ENCODE data around the gene OIT3. TPM values are rescaled to one million over a fixed set of nuclear protein-coding genes. Genes with fewer than 3 reads are reported as not detected.
"Not testable (repeated sequence)": the region's sequence is repeated elsewhere in the genome, so short reads cannot be mapped to it uniquely, and the experiment has no call there.

OIT3 gene
- total RNA-seq, 1 experiment from 2014 or later: not detected

GRCh38 chr10:72888151-72888638 lies 5.3 kb upstream of the OIT3 start:
- H3K27me3 ChIP-seq: no peaks in the 10 kb centered on the region
- H3K4me3 ChIP-seq: no peak overlapping the region
- peaks cover 12% of the 10 kb centered on the region for H3K36me3 ChIP-seq
- no peaks in the 10 kb centered on the region for H3K9me3 ChIP-seq
- DNase-seq: no peak

DNA sequence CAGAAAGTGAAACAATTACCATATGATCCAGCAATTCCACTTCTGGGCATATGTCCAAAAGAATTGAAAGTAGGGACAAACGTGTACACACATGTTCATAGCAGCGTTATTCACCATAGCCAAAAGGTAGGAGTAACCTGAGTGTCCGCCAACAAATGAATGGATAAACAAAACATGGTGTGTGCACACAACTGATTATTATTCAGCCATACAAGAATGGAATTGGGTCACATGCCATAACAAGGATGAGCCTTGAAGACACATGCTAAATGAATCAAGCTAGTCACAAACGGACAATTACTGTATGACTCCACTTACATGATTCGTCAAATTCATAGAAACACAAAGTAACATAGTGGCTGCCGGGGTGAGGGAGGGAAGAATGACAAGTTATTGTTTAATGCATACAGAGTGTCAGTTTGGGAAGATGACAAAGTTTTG lies 4.1 kb upstream of the OIT3 start:
- Histone ChIP-seq H3K4me3 (no peak overlapping the region), H3K27me3 (no peaks in the 10 kb centered on the region), H3K9me3 (no peaks in the 10 kb centered on the region), H3K36me3 (peaks cover 12% of the 10 kb centered on the region)
- no peak for DNase-seq

GRCh38 chr10:72890086-72890485 lies 3.5 kb upstream of the OIT3 start:
- Histone ChIP-seq H3K36me3 (peaks cover 12% of the 10 kb centered on the region), H3K27me3 (no peaks in the 10 kb centered on the region), H3K4me3 (no peak overlapping the region), H3K9me3 (no peaks in the 10 kb centered on the region)
- DNase-seq: no peak

- no peaks in the 10 kb centered on the region for H3K36me3 ChIP-seq
- no peaks in the 10 kb centered on the region for H3K9me3 ChIP-seq
- H3K27me3 ChIP-seq: no peaks in the 10 kb centered on the region
- H3K4me3 ChIP-seq: no peak overlapping the region
- DNase-seq: no peak
Observed at GRCh38 chr10:72895236-72895850, 1.8 kb downstream of the OIT3 start.

- Histone ChIP-seq H3K36me3 (no peaks in the 10 kb centered on the region), H3K4me3 (no peak overlapping the region), H3K27me3 (no peaks in the 10 kb centered on the region), H3K9me3 (no peaks in the 10 kb centered on the region)
- no peak for DNase-seq
Observed at GRCh38 chr10:72898616-72899015, 5.1 kb downstream of the OIT3 start.

DNA sequence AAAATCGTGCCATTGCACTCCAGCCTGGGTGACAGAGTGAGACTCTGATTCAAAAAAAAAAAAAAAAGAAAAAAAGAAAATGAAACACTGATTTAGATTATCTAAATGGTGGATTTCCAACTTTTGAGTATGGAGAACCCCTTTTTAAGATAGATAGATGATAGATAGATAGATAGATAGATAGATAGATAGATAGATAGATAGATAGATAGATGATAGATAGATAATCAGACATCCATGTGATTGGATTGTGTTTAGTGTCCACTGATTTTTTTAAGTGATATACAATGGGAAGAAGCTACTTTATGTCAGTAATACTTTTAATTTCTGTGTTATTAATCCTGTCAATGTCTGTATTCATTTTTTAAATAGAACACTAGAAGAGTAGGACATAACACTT lies 6.0 kb downstream of the OIT3 start:
- Histone ChIP-seq H3K27me3 (no peaks in the 10 kb centered on the region), H3K9me3 (no peaks in the 10 kb centered on the region), H3K4me3 (no peak overlapping the region), H3K36me3 (no peaks in the 10 kb centered on the region)
- no peak for DNase-seq

- DNase-seq, H3K27me3 ChIP-seq, H3K36me3 ChIP-seq, H3K4me3 ChIP-seq, H3K9me3 ChIP-seq: not testable (repeated sequence)
Observed at GRCh38 chr10:72903941-72904446, 10.5 kb downstream of the OIT3 start.

- DNase-seq: no peak
Observed at GRCh38 chr10:72904806-72905205, 11.3 kb downstream of the OIT3 start.

DNA sequence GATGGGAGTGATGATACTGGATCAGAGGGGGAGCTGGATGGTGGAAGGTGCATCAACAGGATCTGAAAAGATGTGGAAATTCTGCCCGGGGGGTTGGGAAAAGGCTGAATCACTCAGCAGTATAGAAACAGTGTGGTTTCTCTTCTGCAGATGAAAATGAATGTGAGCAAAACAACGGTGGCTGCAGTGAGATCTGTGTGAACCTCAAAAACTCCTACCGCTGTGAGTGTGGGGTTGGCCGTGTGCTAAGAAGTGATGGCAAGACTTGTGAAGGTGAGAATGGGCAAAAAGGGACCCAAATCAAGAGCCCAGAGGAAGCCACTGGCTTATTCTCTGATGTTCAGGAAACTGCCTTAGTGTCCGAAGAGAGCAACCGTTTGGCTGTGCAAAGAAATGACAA lies 12.9 kb downstream of the OIT3 start:
- no peak for DNase-seq
- no peaks in the 10 kb centered on the region for H3K9me3 ChIP-seq

More at GRCh38 chr10:72904806-72905205, 11.3 kb downstream of the OIT3 start:
- Histone ChIP-seq H3K36me3 (no peaks in the 10 kb centered on the region), H3K9me3 (no peaks in the 10 kb centered on the region), H3K4me3 (no peak overlapping the region), H3K27me3 (no peaks in the 10 kb centered on the region)

DNA sequence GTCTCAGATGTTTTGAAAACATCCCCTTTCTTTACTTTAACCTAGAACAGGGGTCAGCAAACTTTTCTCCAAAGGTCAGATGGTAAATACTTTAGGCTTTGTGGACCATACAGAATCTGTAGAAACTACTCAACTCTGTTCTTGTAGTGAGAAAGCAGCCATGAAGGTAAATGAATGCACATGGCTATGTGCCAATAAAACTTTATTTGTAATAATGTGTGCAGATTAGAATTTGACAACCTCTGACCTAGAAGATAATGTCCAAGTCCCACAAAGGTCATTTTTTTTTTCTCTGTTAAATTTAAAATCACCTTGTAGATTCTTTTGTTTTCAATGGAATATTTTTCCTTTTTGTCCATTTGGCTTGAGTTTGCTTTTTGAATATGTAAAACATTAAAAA lies 17.2 kb downstream of the OIT3 start:
- H3K36me3 ChIP-seq: no peaks in the 10 kb centered on the region
- no peaks in the 10 kb centered on the region for H3K27me3 ChIP-seq
- no peaks in the 10 kb centered on the region for H3K9me3 ChIP-seq
- DNase-seq: no peak
- no peak overlapping the region for H3K4me3 ChIP-seq

More for the DNA sequence above, 12.9 kb downstream of the OIT3 start:
- no peaks in the 10 kb centered on the region for H3K27me3 ChIP-seq
- no peaks in the 10 kb centered on the region for H3K36me3 ChIP-seq
- no peak overlapping the region for H3K4me3 ChIP-seq

DNA sequence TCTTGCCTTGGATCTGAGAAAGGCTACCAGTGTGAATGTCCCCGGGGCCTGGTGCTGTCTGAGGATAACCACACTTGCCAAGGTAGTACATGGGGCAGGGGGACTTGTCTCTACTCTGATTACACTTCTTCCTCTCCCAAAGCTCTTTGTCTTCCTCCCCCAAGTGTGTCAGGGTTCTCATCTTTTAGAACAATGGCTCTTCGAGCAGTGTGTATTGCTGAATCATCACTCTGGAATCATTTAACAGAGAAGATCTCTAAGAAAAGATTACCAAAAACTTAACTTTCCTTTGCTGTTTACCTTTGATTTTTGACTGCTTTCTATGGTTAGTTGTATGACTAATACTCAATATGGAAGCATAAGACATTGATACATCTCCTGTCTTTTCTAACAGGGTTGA lies 18.2 kb downstream of the OIT3 start:
- DNase-seq: no peak
- Histone ChIP-seq H3K9me3 (no peaks in the 10 kb centered on the region), H3K4me3 (no peak overlapping the region), H3K27me3 (no peaks in the 10 kb centered on the region), H3K36me3 (no peaks in the 10 kb centered on the region)

- Histone ChIP-seq H3K9me3 (no peaks in the 10 kb centered on the region), H3K4me3 (no peak overlapping the region), H3K36me3 (no peaks in the 10 kb centered on the region), H3K27me3 (no peaks in the 10 kb centered on the region)
- DNase-seq: no peak
Observed at GRCh38 chr10:72912736-72913135, 19.2 kb downstream of the OIT3 start.

GRCh38 chr10:72913287-72913686 lies 19.7 kb downstream of the OIT3 start:
- Histone ChIP-seq H3K27me3 (no peaks in the 10 kb centered on the region), H3K9me3 (no peaks in the 10 kb centered on the region), H3K4me3 (no peak overlapping the region), H3K36me3 (no peaks in the 10 kb centered on the region)
- no peak for DNase-seq

- not testable (repeated sequence) for H3K4me3 ChIP-seq, H3K9me3 ChIP-seq, H3K36me3 ChIP-seq, H3K27me3 ChIP-seq, DNase-seq
Observed at GRCh38 chr10:72917201-72917600, 23.7 kb downstream of the OIT3 start.

DNA sequence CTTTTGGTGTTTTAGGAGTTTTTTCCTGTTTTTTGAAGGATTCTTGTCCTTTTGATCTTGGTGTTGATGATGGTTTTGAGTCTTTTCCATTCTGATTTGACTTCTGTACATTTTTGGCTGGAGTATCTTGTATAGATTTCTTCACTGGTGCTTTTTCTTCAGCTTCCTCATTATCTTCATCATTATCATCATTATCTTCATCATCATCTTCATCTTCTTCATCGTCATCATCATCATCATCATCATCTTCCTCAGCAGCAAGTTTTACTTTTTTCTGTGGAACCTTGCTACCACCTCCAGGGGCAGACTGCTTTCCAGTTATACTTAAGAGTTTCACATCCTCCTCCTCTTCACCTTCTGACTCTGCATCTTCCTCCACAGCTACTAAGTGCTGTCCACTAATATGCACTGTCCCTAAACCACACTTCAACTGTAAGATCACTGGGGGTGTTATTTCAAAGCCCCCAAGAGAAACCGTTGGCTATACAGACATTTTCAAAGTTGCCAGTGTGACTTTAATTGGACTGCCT lies 24.3 kb downstream of the OIT3 start:
- not testable (repeated sequence) for H3K9me3 ChIP-seq, H3K4me3 ChIP-seq, H3K36me3 ChIP-seq, H3K27me3 ChIP-seq, DNase-seq

DNA sequence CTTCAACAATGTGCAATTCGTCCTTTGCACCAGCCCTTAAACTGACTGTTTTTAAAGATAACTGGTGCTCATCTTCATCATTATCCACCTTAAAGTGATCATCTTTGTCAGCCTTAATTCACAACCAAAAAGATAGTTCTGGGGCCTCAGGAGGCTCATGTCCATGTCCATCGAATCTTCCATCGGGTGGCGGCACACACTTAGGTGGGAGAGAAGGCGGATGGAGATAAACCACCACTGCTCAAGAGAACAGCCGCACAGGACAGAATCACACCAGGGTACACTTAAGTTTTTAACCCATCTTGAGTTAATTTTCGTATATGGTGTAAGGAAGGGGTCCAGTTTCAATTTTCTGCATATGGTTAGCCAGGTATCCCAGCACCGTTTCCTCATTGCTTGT lies 24.8 kb downstream of the OIT3 start:
- Histone ChIP-seq H3K36me3 (no peaks in the 10 kb centered on the region), H3K4me3 (no peak overlapping the region), H3K27me3 (no peaks in the 10 kb centered on the region), H3K9me3 (peaks cover 3% of the 10 kb centered on the region)
- no peak for DNase-seq

GRCh38 chr10:72921147-72921683 lies 27.7 kb downstream of the OIT3 start:
- H3K9me3 ChIP-seq, H3K27me3 ChIP-seq, DNase-seq, H3K4me3 ChIP-seq, H3K36me3 ChIP-seq: not testable (repeated sequence)

GRCh38 chr10:72924351-72924750 lies 30.8 kb downstream of the OIT3 start:
- no peak overlapping the region for H3K4me3 ChIP-seq
- H3K9me3 ChIP-seq: peaks cover 3% of the 10 kb centered on the region

More at GRCh38 chr10:72924351-72924750, 30.8 kb downstream of the OIT3 start:
- no peak for DNase-seq
- Histone ChIP-seq H3K36me3 (no peaks in the 10 kb centered on the region), H3K27me3 (no peaks in the 10 kb centered on the region)
